ENCODE data around the gene HS1BP3. TPM values are rescaled to one million over a fixed set of nuclear protein-coding genes. Genes with fewer than 3 reads are reported as not detected.
A peak's percentile ranks its signal among the peaks of the same experiment; 100 is the strongest.

HS1BP3 gene
- total and polyA plus RNA-seq, 2 of the 13 experiments (the other 11 are each of a cell fraction or from before 2014, with no cell fraction given), result 15.2 to 22.0 TPM

DNA sequence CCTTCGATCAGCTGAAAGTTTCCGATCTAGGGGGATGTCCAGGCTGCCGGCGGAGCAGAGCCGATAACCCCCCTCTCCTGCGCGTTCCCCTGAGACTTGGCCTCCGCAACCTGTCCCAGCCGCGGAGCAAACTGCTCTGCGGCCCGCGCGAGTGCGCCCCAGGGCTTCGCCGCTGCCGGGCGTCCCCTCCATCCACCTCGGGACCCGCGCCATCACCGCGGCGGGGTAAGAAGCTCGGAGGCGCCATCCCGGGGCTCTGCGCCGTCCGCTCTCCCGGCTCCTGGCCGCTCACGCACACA is 15.1 kb upstream of the HS1BP3 start (continued):
- TF ChIP-seq CENPT (CRISPR knock-in tag; IDR thresholded peaks at IDR 0.05; ENCODE audit: low read depth) (peak; percentile 54; the same call in 1 of the 2 replicates), HOXD1 (CRISPR knock-in tag; IDR thresholded peaks at IDR 0.05) (no peak), ZSCAN29 (CRISPR knock-in tag; conservative IDR thresholded peaks at IDR 0.05) (0 out of 2 replicates have a peak, but pooled peaks have one; percentile 9), STAG1 (CRISPR knock-in tag; IDR thresholded peaks at IDR 0.05) (no peak), ZBTB7B (CRISPR knock-in tag; IDR thresholded peaks at IDR 0.05) (no peak), ZNF10 (CRISPR knock-in tag; IDR thresholded peaks at IDR 0.05; ENCODE audit: borderline replicate concordance, low read depth) (no peak), RNF2 (conservative IDR thresholded peaks at IDR 0.05; ENCODE audit: low read depth) (peak; percentile 80), ZSCAN21 (CRISPR knock-in tag; IDR thresholded peaks at IDR 0.05; ENCODE audit: borderline replicate concordance) (peak; percentile 18; the same call in 1 of the 2 replicates), TBX2 (CRISPR knock-in tag; IDR thresholded peaks at IDR 0.05; ENCODE audit: borderline replicate concordance) (no peak), RARA (CRISPR knock-in tag; IDR thresholded peaks at IDR 0.05) (no peak), HES4 (CRISPR knock-in tag; IDR thresholded peaks at IDR 0.05; ENCODE audit: borderline replicate concordance) (0 out of 2 replicates have a peak, but pooled peaks have one; percentile 38)
- TF ChIP-seq, protein P1, sequence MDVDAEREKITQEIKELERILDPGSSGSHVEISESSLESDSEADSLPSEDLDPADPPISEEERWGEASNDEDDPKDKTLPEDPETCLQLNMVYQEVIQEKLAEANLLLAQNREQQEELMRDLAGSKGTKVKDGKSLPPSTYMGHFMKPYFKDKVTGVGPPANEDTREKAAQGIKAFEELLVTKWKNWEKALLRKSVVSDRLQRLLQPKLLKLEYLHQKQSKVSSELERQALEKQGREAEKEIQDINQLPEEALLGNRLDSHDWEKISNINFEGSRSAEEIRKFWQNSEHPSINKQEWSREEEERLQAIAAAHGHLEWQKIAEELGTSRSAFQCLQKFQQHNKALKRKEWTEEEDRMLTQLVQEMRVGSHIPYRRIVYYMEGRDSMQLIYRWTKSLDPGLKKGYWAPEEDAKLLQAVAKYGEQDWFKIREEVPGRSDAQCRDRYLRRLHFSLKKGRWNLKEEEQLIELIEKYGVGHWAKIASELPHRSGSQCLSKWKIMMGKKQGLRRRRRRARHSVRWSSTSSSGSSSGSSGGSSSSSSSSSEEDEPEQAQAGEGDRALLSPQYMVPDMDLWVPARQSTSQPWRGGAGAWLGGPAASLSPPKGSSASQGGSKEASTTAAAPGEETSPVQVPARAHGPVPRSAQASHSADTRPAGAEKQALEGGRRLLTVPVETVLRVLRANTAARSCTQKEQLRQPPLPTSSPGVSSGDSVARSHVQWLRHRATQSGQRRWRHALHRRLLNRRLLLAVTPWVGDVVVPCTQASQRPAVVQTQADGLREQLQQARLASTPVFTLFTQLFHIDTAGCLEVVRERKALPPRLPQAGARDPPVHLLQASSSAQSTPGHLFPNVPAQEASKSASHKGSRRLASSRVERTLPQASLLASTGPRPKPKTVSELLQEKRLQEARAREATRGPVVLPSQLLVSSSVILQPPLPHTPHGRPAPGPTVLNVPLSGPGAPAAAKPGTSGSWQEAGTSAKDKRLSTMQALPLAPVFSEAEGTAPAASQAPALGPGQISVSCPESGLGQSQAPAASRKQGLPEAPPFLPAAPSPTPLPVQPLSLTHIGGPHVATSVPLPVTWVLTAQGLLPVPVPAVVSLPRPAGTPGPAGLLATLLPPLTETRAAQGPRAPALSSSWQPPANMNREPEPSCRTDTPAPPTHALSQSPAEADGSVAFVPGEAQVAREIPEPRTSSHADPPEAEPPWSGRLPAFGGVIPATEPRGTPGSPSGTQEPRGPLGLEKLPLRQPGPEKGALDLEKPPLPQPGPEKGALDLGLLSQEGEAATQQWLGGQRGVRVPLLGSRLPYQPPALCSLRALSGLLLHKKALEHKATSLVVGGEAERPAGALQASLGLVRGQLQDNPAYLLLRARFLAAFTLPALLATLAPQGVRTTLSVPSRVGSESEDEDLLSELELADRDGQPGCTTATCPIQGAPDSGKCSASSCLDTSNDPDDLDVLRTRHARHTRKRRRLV (CRISPR knock-in tag; IDR thresholded peaks at IDR 0.05), result no peak
- TF ChIP-seq, protein P2, sequence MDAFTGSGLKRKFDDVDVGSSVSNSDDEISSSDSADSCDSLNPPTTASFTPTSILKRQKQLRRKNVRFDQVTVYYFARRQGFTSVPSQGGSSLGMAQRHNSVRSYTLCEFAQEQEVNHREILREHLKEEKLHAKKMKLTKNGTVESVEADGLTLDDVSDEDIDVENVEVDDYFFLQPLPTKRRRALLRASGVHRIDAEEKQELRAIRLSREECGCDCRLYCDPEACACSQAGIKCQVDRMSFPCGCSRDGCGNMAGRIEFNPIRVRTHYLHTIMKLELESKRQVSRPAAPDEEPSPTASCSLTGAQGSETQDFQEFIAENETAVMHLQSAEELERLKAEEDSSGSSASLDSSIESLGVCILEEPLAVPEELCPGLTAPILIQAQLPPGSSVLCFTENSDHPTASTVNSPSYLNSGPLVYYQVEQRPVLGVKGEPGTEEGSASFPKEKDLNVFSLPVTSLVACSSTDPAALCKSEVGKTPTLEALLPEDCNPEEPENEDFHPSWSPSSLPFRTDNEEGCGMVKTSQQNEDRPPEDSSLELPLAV (CRISPR knock-in tag; conservative IDR thresholded peaks at IDR 0.05; ENCODE audit: low read depth), result no peak
- TF ChIP-seq, protein P3, sequence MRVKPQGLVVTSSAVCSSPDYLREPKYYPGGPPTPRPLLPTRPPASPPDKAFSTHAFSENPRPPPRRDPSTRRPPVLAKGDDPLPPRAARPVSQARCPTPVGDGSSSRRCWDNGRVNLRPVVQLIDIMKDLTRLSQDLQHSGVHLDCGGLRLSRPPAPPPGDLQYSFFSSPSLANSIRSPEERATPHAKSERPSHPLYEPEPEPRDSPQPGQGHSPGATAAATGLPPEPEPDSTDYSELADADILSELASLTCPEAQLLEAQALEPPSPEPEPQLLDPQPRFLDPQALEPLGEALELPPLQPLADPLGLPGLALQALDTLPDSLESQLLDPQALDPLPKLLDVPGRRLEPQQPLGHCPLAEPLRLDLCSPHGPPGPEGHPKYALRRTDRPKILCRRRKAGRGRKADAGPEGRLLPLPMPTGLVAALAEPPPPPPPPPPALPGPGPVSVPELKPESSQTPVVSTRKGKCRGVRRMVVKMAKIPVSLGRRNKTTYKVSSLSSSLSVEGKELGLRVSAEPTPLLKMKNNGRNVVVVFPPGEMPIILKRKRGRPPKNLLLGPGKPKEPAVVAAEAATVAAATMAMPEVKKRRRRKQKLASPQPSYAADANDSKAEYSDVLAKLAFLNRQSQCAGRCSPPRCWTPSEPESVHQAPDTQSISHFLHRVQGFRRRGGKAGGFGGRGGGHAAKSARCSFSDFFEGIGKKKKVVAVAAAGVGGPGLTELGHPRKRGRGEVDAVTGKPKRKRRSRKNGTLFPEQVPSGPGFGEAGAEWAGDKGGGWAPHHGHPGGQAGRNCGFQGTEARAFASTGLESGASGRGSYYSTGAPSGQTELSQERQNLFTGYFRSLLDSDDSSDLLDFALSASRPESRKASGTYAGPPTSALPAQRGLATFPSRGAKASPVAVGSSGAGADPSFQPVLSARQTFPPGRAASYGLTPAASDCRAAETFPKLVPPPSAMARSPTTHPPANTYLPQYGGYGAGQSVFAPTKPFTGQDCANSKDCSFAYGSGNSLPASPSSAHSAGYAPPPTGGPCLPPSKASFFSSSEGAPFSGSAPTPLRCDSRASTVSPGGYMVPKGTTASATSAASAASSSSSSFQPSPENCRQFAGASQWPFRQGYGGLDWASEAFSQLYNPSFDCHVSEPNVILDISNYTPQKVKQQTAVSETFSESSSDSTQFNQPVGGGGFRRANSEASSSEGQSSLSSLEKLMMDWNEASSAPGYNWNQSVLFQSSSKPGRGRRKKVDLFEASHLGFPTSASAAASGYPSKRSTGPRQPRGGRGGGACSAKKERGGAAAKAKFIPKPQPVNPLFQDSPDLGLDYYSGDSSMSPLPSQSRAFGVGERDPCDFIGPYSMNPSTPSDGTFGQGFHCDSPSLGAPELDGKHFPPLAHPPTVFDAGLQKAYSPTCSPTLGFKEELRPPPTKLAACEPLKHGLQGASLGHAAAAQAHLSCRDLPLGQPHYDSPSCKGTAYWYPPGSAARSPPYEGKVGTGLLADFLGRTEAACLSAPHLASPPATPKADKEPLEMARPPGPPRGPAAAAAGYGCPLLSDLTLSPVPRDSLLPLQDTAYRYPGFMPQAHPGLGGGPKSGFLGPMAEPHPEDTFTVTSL (CRISPR knock-in tag; IDR thresholded peaks at IDR 0.05; ENCODE audit: borderline replicate concordance), result 0 out of 2 replicates have a peak, but pooled peaks have one; percentile 20
- TF ChIP-seq, protein P4, sequence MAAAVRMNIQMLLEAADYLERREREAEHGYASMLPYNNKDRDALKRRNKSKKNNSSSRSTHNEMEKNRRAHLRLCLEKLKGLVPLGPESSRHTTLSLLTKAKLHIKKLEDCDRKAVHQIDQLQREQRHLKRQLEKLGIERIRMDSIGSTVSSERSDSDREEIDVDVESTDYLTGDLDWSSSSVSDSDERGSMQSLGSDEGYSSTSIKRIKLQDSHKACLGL (CRISPR knock-in tag; IDR thresholded peaks at IDR 0.05), result no peak
- TF ChIP-seq, protein P5, sequence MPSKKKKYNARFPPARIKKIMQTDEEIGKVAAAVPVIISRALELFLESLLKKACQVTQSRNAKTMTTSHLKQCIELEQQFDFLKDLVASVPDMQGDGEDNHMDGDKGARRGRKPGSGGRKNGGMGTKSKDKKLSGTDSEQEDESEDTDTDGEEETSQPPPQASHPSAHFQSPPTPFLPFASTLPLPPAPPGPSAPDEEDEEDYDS (CRISPR knock-in tag; IDR thresholded peaks at IDR 0.05), result 0 out of 2 replicates have a peak, but pooled peaks have one; percentile 11

All from HepG2 (cell line).